Measurements from ENCODE around the gene TPPP3. TPM values are rescaled to one million over a fixed set of nuclear protein-coding genes. Genes with fewer than 3 reads are reported as not detected.

The TPPP3 gene
- total RNA-seq, 1 donor: 0.99 TPM

GRCh38 chr16:67412294-67412693 is 19.0 kb upstream of the TPPP3 start:
- no peak overlapping the region for H3K4me3 ChIP-seq (ENCODE audit: low read depth, low read length)
- TF ChIP-seq CTCF (IDR thresholded peaks at IDR 0.05; ENCODE audit: insufficient read depth, low read length): no peak
- no peak for DNase-seq (ENCODE audit: low read depth)

- no peak for DNase-seq (ENCODE audit: low read depth)
- H3K4me3 ChIP-seq (ENCODE audit: low read depth, low read length): no peak overlapping the region
- TF ChIP-seq CTCF (IDR thresholded peaks at IDR 0.05; ENCODE audit: insufficient read depth, low read length): no peak
These were observed 18.0 kb upstream of the TPPP3 start for GRCh38 chr16:67411339-67411738.

- no peak for DNase-seq (ENCODE audit: low read depth)
- H3K4me3 ChIP-seq (ENCODE audit: low read depth, low read length): no peak overlapping the region
- no peak for TF ChIP-seq CTCF (IDR thresholded peaks at IDR 0.05; ENCODE audit: insufficient read depth, low read length)
These were observed 16.3 kb upstream of the TPPP3 start for GRCh38 chr16:67409631-67410030.

GRCh38 chr16:67407788-67408452 is 14.6 kb upstream of the TPPP3 start:
- no peak for DNase-seq (ENCODE audit: low read depth)
- TF ChIP-seq CTCF (IDR thresholded peaks at IDR 0.05; ENCODE audit: insufficient read depth, low read length): no peak

GRCh38 chr16:67407176-67407787 is 14.0 kb upstream of the TPPP3 start:
- peak; percentile 20 for DNase-seq (ENCODE audit: low read depth)
- no peak for TF ChIP-seq CTCF (IDR thresholded peaks at IDR 0.05; ENCODE audit: insufficient read depth, low read length)
- no peak overlapping the region for H3K4me3 ChIP-seq (ENCODE audit: low read depth, low read length)

More at GRCh38 chr16:67407788-67408452, 14.6 kb upstream of the TPPP3 start:
- no peak overlapping the region for H3K4me3 ChIP-seq (ENCODE audit: low read depth, low read length)

- DNase-seq (ENCODE audit: low read depth): peak; percentile 82
These were observed 13.0 kb upstream of the TPPP3 start for GRCh38 chr16:67406111-67406971.

More at GRCh38 chr16:67406111-67406971, 13.0 kb upstream of the TPPP3 start:
- no peak overlapping the region for H3K4me3 ChIP-seq (ENCODE audit: low read depth, low read length)
- TF ChIP-seq CTCF (IDR thresholded peaks at IDR 0.05; ENCODE audit: insufficient read depth, low read length): no peak
